ENCODE results near the gene MYH6. TPM values are rescaled to one million over a fixed set of nuclear protein-coding genes. Genes with fewer than 3 reads are reported as not detected.

The MYH6 gene
- polyA plus RNA-seq, 3 donors: not detected

GRCh38 chr14:23398348-23398747, 9.7 kb downstream of the MYH6 start:
- Mint-ChIP-seq H3K4me3 (no peak overlapping the region), H3K9me3 (no peaks in the 10 kb centered on the region), H3K4me1 (peaks cover 18% of the 10 kb centered on the region), H3K27ac (no peak overlapping the region), H3K27me3 (ENCODE audit: low read depth in 3 of 3) (peaks cover 3 to 6% (median 4%) of the 10 kb centered on the region in 3 donors), H3K36me3 (no peaks in the 10 kb centered on the region)
- H3K9ac ChIP-seq (ENCODE audit: insufficient read depth, low read length, poor library complexity, severe bottlenecking): no peak overlapping the region
- no peaks in the 10 kb centered on the region for H3K9me3 ChIP-seq (replicated peaks in 1 of 2; ENCODE audit: control insufficient read depth in 1 of 2, insufficient read depth in 1 of 2, low read length in 2 of 2)
- 88% methylated on average over 4 of the region's 4 CpGs for WGBS (ENCODE audit: insufficient coverage)
- H3K36me3 ChIP-seq (replicated peaks in 1 of 2; ENCODE audit: control insufficient read depth in 1 of 2, insufficient read depth in 2 of 2, low read length in 2 of 2): no peaks in the 10 kb centered on the region
- H3K79me2 ChIP-seq (ENCODE audit: insufficient read depth, low read length): no peaks in the 10 kb centered on the region
- H3K4me1 ChIP-seq (ENCODE audit: control insufficient read depth in 1 of 2, insufficient read depth in 2 of 2, low read length in 2 of 2): peaks cover 5 to 7% of the 10 kb centered on the region in 2 donors
- no peak for TF ChIP-seq CTCF (IDR thresholded peaks at IDR 0.05)
- no peak overlapping the region for H3K4me3 ChIP-seq (replicated peaks in 1 of 3; ENCODE audit: low read depth in 2 of 3, low read length in 3 of 3)
- no peak overlapping the region for H2AFZ ChIP-seq (ENCODE audit: insufficient read depth, low read depth, low read length, poor library complexity, severe bottlenecking)
- no peaks in the 10 kb centered on the region for H4K20me1 ChIP-seq (ENCODE audit: insufficient read depth, low read length)
- H3K27me3 ChIP-seq (ENCODE audit: control insufficient read depth in 2 of 2, insufficient read depth in 2 of 2, low read length in 2 of 2): no peaks in the 10 kb centered on the region
- intact Hi-C loops (cut with micrococcal nuclease): no loop called here
- no peak overlapping the region for H3K27ac ChIP-seq (ENCODE audit: low read depth in 1 of 2, low read length in 2 of 2)
- no peak overlapping the region for H3K4me2 ChIP-seq (replicated peaks; ENCODE audit: extremely low read depth, low read length, poor library complexity, severe bottlenecking)
- DNase-seq: no peak

- no peaks in the 10 kb centered on the region for H4K20me1 ChIP-seq (ENCODE audit: insufficient read depth, low read length)
- H3K27ac ChIP-seq (ENCODE audit: low read depth in 1 of 2, low read length in 2 of 2): no peak overlapping the region
- H3K36me3 Mint-ChIP-seq: no peaks in the 10 kb centered on the region
- no peaks in the 10 kb centered on the region for H3K36me3 ChIP-seq (replicated peaks in 1 of 2; ENCODE audit: control insufficient read depth in 1 of 2, insufficient read depth in 2 of 2, low read length in 2 of 2)
- no peak overlapping the region for H3K4me3 ChIP-seq (replicated peaks in 1 of 3; ENCODE audit: low read depth in 2 of 3, low read length in 3 of 3)
- peaks cover 4 to 5% of the 10 kb centered on the region in 2 donors for H3K4me1 ChIP-seq (ENCODE audit: control insufficient read depth in 1 of 2, insufficient read depth in 2 of 2, low read length in 2 of 2)
- H3K4me2 ChIP-seq (replicated peaks; ENCODE audit: extremely low read depth, low read length, poor library complexity, severe bottlenecking): no peak overlapping the region
- H3K79me2 ChIP-seq (ENCODE audit: insufficient read depth, low read length): no peaks in the 10 kb centered on the region
- H3K9me3 ChIP-seq (replicated peaks in 1 of 2; ENCODE audit: control insufficient read depth in 1 of 2, insufficient read depth in 1 of 2, low read length in 2 of 2): no peaks in the 10 kb centered on the region
- H2AFZ ChIP-seq (ENCODE audit: insufficient read depth, low read depth, low read length, poor library complexity, severe bottlenecking): no peak overlapping the region
- H3K4me1 Mint-ChIP-seq: peaks cover 12% of the 10 kb centered on the region
- H3K9ac ChIP-seq (ENCODE audit: insufficient read depth, low read length, poor library complexity, severe bottlenecking): no peak overlapping the region
- H3K9me3 Mint-ChIP-seq: no peaks in the 10 kb centered on the region
- intact Hi-C loops (cut with micrococcal nuclease): no loop called here
- H3K27me3 ChIP-seq (ENCODE audit: control insufficient read depth in 2 of 2, insufficient read depth in 2 of 2, low read length in 2 of 2): no peaks in the 10 kb centered on the region
- no peak overlapping the region for H3K4me3 Mint-ChIP-seq
- 100% methylated on average over 5 of the region's 10 CpGs for WGBS (ENCODE audit: insufficient coverage)
- no peak for TF ChIP-seq CTCF (IDR thresholded peaks at IDR 0.05)
- H3K27me3 Mint-ChIP-seq (ENCODE audit: low read depth in 3 of 3): peaks cover 6 to 8% (median 7%) of the 10 kb centered on the region in 3 donors
- no peak for DNase-seq
- H3K27ac Mint-ChIP-seq: peak overlapping the region in 1 of 7 donors; percentile 16
Observed at GRCh38 chr14:23396781-23397407, 11.2 kb downstream of the MYH6 start.
